ENCODE measurements around the gene NEUROG3.
"Not testable (repeated sequence)": the region's sequence is repeated elsewhere in the genome, so short reads cannot be mapped to it uniquely, and the experiment has no call there.

NEUROG3 gene

DNA sequence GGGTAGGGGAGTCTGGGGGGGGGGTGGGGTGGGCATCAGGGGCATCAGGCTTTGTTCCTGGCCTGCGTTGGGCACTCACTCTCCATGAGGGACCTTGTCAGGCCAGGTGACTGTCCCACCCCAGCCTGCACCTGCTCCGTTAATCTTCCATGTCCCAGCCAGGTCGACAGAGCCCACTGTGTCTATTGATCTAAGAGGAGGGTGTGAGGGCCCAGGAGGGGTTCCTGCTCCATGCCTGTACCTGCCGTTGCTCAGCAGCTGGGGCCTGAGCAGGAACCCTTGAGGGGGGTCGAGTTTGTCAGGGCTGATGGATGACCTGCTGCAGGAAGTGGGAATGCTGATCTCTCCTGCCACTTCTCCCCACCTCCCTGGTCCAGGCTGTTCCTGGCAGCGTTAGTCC is 18.6 kb downstream of the NEUROG3 start:
- POLR2A ChIA-PET: no interaction called here
- TF ChIP-seq NFRKB (IDR thresholded peaks at IDR 0.05) (no peak), TARDBP (IDR thresholded peaks at IDR 0.05) (no peak), FOXM1 (IDR thresholded peaks at IDR 0.05; ENCODE audit: borderline replicate concordance) (no peak), FOXA1 (IDR thresholded peaks at IDR 0.05) (no peak), SUZ12 (IDR thresholded peaks at IDR 0.05) (no peak), L3MBTL2 (conservative IDR thresholded peaks at IDR 0.05) (no peak)
- CTCF ChIA-PET: no interaction called here
- no peak for DNase-seq (ENCODE audit: extremely low spot score)

DNA sequence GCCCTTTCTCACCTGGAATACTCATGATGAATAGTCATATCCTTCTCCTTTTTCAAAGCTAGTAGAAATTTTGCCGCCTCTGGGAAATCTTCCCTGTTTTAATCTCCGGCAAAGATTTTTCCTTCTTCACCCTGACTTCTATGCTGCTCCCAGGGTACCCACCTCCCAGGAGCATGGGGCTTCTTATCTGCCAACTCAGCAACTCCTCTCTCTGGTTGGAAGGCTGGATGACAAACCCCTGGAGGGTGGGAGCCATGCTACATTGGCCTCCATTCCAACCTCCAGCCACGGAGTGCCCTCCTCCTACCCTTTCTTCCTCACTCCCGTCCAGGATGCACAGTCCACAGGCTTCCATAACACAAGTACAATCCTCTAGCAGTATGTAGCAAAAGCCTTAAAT is 19.9 kb downstream of the NEUROG3 start:
- ChIA-PET CTCF (no interaction called here), POLR2A (no interaction called here)
- TF ChIP-seq PKNOX1 (IDR thresholded peaks at IDR 0.05) (no peak), FOXM1 (IDR thresholded peaks at IDR 0.05; ENCODE audit: borderline replicate concordance) (no peak), TARDBP (IDR thresholded peaks at IDR 0.05) (no peak), SP1 (IDR thresholded peaks at IDR 0.05) (no peak), SUZ12 (IDR thresholded peaks at IDR 0.05) (no peak), LEF1 (IDR thresholded peaks at IDR 0.05; ENCODE audit: borderline replicate concordance) (no peak)
- no peak for DNase-seq (ENCODE audit: extremely low spot score)

DNA sequence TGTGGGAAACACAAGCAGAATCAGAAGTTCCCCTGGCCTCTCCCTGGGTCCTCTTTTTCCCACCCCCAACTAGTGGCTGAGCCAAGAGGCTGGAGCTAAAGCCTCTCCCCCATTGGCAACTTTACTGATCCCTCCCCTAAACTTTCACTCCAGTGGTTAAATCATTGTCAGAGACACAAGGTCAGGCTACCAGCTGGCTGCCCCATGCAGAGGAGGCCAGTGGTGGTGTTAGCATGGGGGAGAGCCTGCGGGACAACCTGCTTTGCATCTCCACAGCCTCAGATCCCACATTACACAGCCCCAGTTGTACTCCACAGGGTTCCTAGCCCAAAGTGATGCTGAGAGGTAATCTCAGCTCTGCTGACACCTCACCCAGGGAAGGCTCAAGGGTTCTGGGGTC is 21.0 kb downstream of the NEUROG3 start:
- POLR2A ChIA-PET: no interaction called here
- CTCF ChIA-PET: no interaction called here
- TF ChIP-seq BHLHE40 (IDR thresholded peaks at IDR 0.05; ENCODE audit: borderline replicate concordance): no peak
- TF ChIP-seq CTBP1 (IDR thresholded peaks at IDR 0.05; ENCODE audit: borderline replicate concordance): no peak
- no peak for TF ChIP-seq FOXA1 (IDR thresholded peaks at IDR 0.05)
- TF ChIP-seq HDGF (IDR thresholded peaks at IDR 0.05; ENCODE audit: borderline replicate concordance): no peak
- no peak for TF ChIP-seq ARNT (IDR thresholded peaks at IDR 0.05)
- DNase-seq (ENCODE audit: extremely low spot score): no peak

- CTCF ChIA-PET: no interaction called here
- DNase-seq (ENCODE audit: extremely low spot score): no peak
- no peak for TF ChIP-seq SUZ12 (IDR thresholded peaks at IDR 0.05)
- no peak for TF ChIP-seq CTBP1 (IDR thresholded peaks at IDR 0.05; ENCODE audit: borderline replicate concordance)
- no peak for TF ChIP-seq HDGF (IDR thresholded peaks at IDR 0.05; ENCODE audit: borderline replicate concordance)
- no peak for TF ChIP-seq TARDBP (IDR thresholded peaks at IDR 0.05)
- TF ChIP-seq FOXM1 (IDR thresholded peaks at IDR 0.05; ENCODE audit: borderline replicate concordance): no peak
- TF ChIP-seq ZNF384 (IDR thresholded peaks at IDR 0.05): no peak
- TF ChIP-seq NFRKB (IDR thresholded peaks at IDR 0.05): no peak
- no peak for TF ChIP-seq FOXA1 (IDR thresholded peaks at IDR 0.05)
- no peak for TF ChIP-seq ELF4 (IDR thresholded peaks at IDR 0.05)
- no peak for TF ChIP-seq BHLHE40 (IDR thresholded peaks at IDR 0.05; ENCODE audit: borderline replicate concordance)
- TF ChIP-seq L3MBTL2 (conservative IDR thresholded peaks at IDR 0.05): no peak
- POLR2A ChIA-PET: no interaction called here
Measured at GRCh38 chr10:69549959-69550358, 23.3 kb downstream of the NEUROG3 start.

- TF ChIP-seq BHLHE40 (IDR thresholded peaks at IDR 0.05; ENCODE audit: borderline replicate concordance) (no peak), PKNOX1 (IDR thresholded peaks at IDR 0.05) (no peak), NFRKB (IDR thresholded peaks at IDR 0.05) (no peak), ZNF384 (IDR thresholded peaks at IDR 0.05) (no peak), ARNT (IDR thresholded peaks at IDR 0.05) (no peak), SUZ12 (IDR thresholded peaks at IDR 0.05) (no peak), LEF1 (IDR thresholded peaks at IDR 0.05; ENCODE audit: borderline replicate concordance) (no peak)
- ChIA-PET POLR2A (no interaction called here), CTCF (no interaction called here)
- DNase-seq (ENCODE audit: extremely low spot score): no peak
Measured at GRCh38 chr10:69541463-69541862, 31.8 kb downstream of the NEUROG3 start.

GRCh38 chr10:69538461-69538860 is 34.8 kb downstream of the NEUROG3 start:
- DNase-seq (ENCODE audit: extremely low spot score): no peak
- ChIA-PET CTCF (interaction anchor here (1.5 kb wide), 1 partner anchor 104 kb away, joined by 3 read pairs; no protein-coding TSS in a partner anchor), POLR2A (no interaction called here)
- no peak for TF ChIP-seq CTBP1 (IDR thresholded peaks at IDR 0.05; ENCODE audit: borderline replicate concordance)
- no peak for TF ChIP-seq LEF1 (IDR thresholded peaks at IDR 0.05; ENCODE audit: borderline replicate concordance)
- no peak for TF ChIP-seq PKNOX1 (IDR thresholded peaks at IDR 0.05)
- TF ChIP-seq NFRKB (IDR thresholded peaks at IDR 0.05): no peak
- no peak for TF ChIP-seq FOXK2 (IDR thresholded peaks at IDR 0.05)
- TF ChIP-seq FOXA1 (IDR thresholded peaks at IDR 0.05): no peak
- no peak for TF ChIP-seq SUZ12 (IDR thresholded peaks at IDR 0.05)
- TF ChIP-seq SP1 (IDR thresholded peaks at IDR 0.05): no peak
- no peak for TF ChIP-seq ZNF384 (IDR thresholded peaks at IDR 0.05)
- TF ChIP-seq BHLHE40 (IDR thresholded peaks at IDR 0.05; ENCODE audit: borderline replicate concordance): no peak
- TF ChIP-seq TARDBP (IDR thresholded peaks at IDR 0.05): no peak
- TF ChIP-seq FOXM1 (IDR thresholded peaks at IDR 0.05; ENCODE audit: borderline replicate concordance): no peak
- TF ChIP-seq HDGF (IDR thresholded peaks at IDR 0.05; ENCODE audit: borderline replicate concordance): no peak
- no peak for TF ChIP-seq ARNT (IDR thresholded peaks at IDR 0.05)
- TF ChIP-seq L3MBTL2 (conservative IDR thresholded peaks at IDR 0.05): no peak
- no peak for TF ChIP-seq ELF4 (IDR thresholded peaks at IDR 0.05)

DNA sequence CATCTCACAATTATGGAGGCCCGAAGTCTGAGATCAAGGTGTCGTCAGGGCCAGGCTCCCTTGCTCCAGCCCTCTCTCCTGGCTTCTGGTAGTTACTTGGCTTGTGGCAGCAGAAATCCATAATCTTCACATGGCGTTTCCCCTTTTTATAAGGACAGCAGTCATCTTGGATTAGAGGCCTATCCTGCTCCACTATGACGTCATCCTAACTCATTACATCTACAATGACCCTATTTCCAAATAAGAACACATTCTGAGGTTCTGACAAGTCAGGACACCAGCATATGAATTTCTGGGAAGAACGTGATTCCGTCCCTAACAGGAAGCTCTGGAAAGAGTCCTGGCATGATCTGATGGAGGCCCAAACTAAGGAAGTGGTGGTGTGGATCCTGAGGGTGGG is 35.8 kb downstream of the NEUROG3 start:
- no peak for DNase-seq (ENCODE audit: extremely low spot score)
- TF ChIP-seq NFRKB (IDR thresholded peaks at IDR 0.05) (no peak), BHLHE40 (IDR thresholded peaks at IDR 0.05; ENCODE audit: borderline replicate concordance) (no peak), PKNOX1 (IDR thresholded peaks at IDR 0.05) (no peak), SP1 (IDR thresholded peaks at IDR 0.05) (no peak), FOXM1 (IDR thresholded peaks at IDR 0.05; ENCODE audit: borderline replicate concordance) (no peak), HDGF (IDR thresholded peaks at IDR 0.05; ENCODE audit: borderline replicate concordance) (no peak), FOXA1 (IDR thresholded peaks at IDR 0.05) (no peak), ZNF384 (IDR thresholded peaks at IDR 0.05) (no peak), ARNT (IDR thresholded peaks at IDR 0.05) (no peak), ELF4 (IDR thresholded peaks at IDR 0.05) (no peak), LEF1 (IDR thresholded peaks at IDR 0.05; ENCODE audit: borderline replicate concordance) (no peak), CTBP1 (IDR thresholded peaks at IDR 0.05; ENCODE audit: borderline replicate concordance) (no peak), SUZ12 (IDR thresholded peaks at IDR 0.05) (no peak), L3MBTL2 (conservative IDR thresholded peaks at IDR 0.05) (no peak), FOXK2 (IDR thresholded peaks at IDR 0.05) (no peak), TARDBP (IDR thresholded peaks at IDR 0.05) (no peak)
- CTCF ChIA-PET: no interaction called here
- POLR2A ChIA-PET: no interaction called here

GRCh38 chr10:69536521-69536920 is 36.7 kb downstream of the NEUROG3 start:
- CTCF ChIA-PET; DNase-seq (ENCODE audit: extremely low spot score): not testable (repeated sequence)

More at GRCh38 chr10:69536521-69536920, 36.7 kb downstream of the NEUROG3 start:
- POLR2A ChIA-PET: not testable (repeated sequence)

All from HEK293T (cell line).